ENCODE measurements around the gene GLS.

DNA sequence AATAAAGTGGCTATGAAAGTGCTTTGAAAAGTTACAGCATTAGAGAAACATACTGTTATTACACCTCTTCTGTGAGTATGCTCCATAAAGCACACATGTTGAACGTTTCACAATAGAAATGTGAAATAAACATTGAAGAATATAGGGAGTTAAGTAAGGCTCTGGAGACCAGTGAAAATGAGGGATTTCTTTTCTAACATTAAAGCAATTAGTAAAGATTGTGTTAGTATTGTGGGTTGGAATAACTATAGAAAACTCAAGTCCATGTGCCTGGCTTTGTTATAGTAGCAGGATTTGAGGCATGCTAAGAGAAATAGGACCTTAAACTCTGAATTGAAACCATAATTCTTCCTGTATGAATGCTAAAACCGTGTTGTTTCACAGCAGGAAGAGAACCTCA, 63.1 kb downstream of the GLS start:
- TF ChIP-seq POLR2A (IDR thresholded peaks at IDR 0.05; ENCODE audit: borderline replicate concordance, extremely low read depth, insufficient read depth, insufficient read length) (no peak), POLR2AphosphoS5 (IDR thresholded peaks at IDR 0.05; ENCODE audit: low read depth, low read length) (no peak), RAD21 (IDR thresholded peaks at IDR 0.05; ENCODE audit: low read depth) (no peak), SP1 (IDR thresholded peaks at IDR 0.05; ENCODE audit: low read depth) (no peak), CTCF (IDR thresholded peaks at IDR 0.05 in 2 of 3, conservative IDR thresholded peaks at IDR 0.05 in 1 of 3; ENCODE audit: borderline replicate concordance in 1 of 3, insufficient read depth in 1 of 3, low read depth in 2 of 3, low read length in 2 of 3) (no peak), EZH2 (IDR thresholded peaks at IDR 0.05) (no peak), ELF1 (IDR thresholded peaks at IDR 0.05; ENCODE audit: borderline replicate concordance, low read depth) (no peak), ZNF274 (IDR thresholded peaks at IDR 0.05; ENCODE audit: low read depth, low read length) (no peak), TCF7L2 (IDR thresholded peaks at IDR 0.05; ENCODE audit: borderline replicate concordance, extremely low read depth, insufficient read depth, insufficient read length) (no peak), EZH2phosphoT487 (IDR thresholded peaks at IDR 0.05; ENCODE audit: borderline replicate concordance) (no peak), EGR1 (IDR thresholded peaks at IDR 0.05; ENCODE audit: low read depth) (no peak), MAX (IDR thresholded peaks at IDR 0.05) (no peak), CEBPB (IDR thresholded peaks at IDR 0.05; ENCODE audit: low read depth) (no peak)
- TF ChIP-seq, protein P1, sequence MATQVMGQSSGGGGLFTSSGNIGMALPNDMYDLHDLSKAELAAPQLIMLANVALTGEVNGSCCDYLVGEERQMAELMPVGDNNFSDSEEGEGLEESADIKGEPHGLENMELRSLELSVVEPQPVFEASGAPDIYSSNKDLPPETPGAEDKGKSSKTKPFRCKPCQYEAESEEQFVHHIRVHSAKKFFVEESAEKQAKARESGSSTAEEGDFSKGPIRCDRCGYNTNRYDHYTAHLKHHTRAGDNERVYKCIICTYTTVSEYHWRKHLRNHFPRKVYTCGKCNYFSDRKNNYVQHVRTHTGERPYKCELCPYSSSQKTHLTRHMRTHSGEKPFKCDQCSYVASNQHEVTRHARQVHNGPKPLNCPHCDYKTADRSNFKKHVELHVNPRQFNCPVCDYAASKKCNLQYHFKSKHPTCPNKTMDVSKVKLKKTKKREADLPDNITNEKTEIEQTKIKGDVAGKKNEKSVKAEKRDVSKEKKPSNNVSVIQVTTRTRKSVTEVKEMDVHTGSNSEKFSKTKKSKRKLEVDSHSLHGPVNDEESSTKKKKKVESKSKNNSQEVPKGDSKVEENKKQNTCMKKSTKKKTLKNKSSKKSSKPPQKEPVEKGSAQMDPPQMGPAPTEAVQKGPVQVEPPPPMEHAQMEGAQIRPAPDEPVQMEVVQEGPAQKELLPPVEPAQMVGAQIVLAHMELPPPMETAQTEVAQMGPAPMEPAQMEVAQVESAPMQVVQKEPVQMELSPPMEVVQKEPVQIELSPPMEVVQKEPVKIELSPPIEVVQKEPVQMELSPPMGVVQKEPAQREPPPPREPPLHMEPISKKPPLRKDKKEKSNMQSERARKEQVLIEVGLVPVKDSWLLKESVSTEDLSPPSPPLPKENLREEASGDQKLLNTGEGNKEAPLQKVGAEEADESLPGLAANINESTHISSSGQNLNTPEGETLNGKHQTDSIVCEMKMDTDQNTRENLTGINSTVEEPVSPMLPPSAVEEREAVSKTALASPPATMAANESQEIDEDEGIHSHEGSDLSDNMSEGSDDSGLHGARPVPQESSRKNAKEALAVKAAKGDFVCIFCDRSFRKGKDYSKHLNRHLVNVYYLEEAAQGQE (IDR thresholded peaks at IDR 0.05; ENCODE audit: low read depth), result no peak

Data from HCT116 (cell line).